ENCODE measurements around the gene RLN3. TPM values are rescaled to one million over a fixed set of nuclear protein-coding genes. Genes with fewer than 3 reads are reported as not detected.

RLN3 gene
- total and polyA plus RNA-seq, 2 donors (not counting 1 experiment from before 2014, with no cell fraction given): not detected

DNA sequence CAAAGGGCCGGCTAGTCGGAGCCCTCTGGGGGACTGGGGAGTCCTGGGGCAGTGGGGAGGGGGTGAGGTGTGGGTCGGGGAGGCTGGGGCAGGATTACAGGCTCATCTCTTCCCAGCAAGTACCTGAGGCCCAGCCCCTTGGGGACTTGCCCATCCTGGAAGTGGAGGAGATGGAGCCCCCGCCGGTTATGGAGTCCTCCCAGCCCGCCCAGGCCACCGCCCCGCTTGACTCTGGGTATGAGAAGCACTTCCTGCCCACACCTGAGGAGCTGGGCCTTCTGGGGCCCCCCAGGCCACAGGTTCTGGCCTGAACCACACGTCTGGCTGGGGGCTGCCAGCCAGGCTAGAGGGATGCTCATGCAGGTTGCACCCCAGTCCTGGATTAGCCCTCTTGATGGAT, 24.0 kb downstream of the RLN3 start:
- Histone ChIP-seq H3K4me2 (ENCODE audit: extremely low read depth, insufficient read depth, low read length) (no peak overlapping the region), H2AFZ (ENCODE audit: low read length) (no peak overlapping the region), H3K9me3 (ENCODE audit: control insufficient read depth, insufficient read depth, low read depth, low read length) (no peaks in the 10 kb centered on the region), H3K79me2 (ENCODE audit: control insufficient read depth, insufficient read depth, low read length) (no peaks in the 10 kb centered on the region), H3K4me1 (ENCODE audit: control insufficient read depth, extremely low read depth, insufficient read depth, low read length) (no peaks in the 10 kb centered on the region), H3K27ac (ENCODE audit: insufficient read depth, low read length) (no peak overlapping the region), H3K4me3 (replicated peaks in 1 of 4; ENCODE audit: control extremely low read depth in 1 of 4, insufficient read depth in 1 of 4, low read depth in 3 of 4, low read length in 4 of 4) (no peak overlapping the region), H4K20me1 (ENCODE audit: control insufficient read depth, extremely low read depth, insufficient read depth, low read length) (no peaks in the 10 kb centered on the region), H3K27me3 (ENCODE audit: control insufficient read depth, insufficient read depth, low read length) (no peaks in the 10 kb centered on the region), H3K9ac (ENCODE audit: insufficient read depth, low read length) (no peak overlapping the region), H3K36me3 (ENCODE audit: control insufficient read depth, insufficient read depth, low read length) (no peaks in the 10 kb centered on the region)
- no peak for DNase-seq (ENCODE audit: low read depth in 2 of 2)
- TF ChIP-seq, protein P1, sequence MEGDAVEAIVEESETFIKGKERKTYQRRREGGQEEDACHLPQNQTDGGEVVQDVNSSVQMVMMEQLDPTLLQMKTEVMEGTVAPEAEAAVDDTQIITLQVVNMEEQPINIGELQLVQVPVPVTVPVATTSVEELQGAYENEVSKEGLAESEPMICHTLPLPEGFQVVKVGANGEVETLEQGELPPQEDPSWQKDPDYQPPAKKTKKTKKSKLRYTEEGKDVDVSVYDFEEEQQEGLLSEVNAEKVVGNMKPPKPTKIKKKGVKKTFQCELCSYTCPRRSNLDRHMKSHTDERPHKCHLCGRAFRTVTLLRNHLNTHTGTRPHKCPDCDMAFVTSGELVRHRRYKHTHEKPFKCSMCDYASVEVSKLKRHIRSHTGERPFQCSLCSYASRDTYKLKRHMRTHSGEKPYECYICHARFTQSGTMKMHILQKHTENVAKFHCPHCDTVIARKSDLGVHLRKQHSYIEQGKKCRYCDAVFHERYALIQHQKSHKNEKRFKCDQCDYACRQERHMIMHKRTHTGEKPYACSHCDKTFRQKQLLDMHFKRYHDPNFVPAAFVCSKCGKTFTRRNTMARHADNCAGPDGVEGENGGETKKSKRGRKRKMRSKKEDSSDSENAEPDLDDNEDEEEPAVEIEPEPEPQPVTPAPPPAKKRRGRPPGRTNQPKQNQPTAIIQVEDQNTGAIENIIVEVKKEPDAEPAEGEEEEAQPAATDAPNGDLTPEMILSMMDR (conservative IDR thresholded peaks at IDR 0.05 in 1 of 2, IDR thresholded peaks at IDR 0.05 in 1 of 2; ENCODE audit: low read depth in 1 of 2, low read length in 2 of 2): no peak
- TF ChIP-seq EZH2 (IDR thresholded peaks at IDR 0.05; ENCODE audit: low read length, missing control alignments): no peak

DNA sequence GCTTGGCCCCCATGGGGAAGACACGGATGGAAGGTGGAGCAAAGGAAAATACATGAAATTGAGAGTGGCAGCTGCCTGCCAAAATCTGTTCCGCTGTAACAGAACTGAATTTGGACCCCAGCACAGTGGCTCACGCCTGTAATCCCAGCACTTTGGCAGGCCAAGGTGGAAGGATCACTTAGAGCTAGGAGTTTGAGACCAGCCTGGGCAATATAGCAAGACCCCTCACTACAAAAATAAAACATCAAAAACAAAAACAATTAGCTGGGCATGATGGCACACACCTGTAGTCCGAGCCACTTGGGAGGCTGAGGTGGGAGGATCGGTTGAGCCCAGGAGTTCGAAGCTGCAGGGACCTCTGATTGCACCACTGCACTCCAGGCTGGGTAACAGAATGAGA, 24.5 kb downstream of the RLN3 start:
- no peak overlapping the region for H3K27ac ChIP-seq (ENCODE audit: insufficient read depth, low read length)
- H3K9ac ChIP-seq (ENCODE audit: insufficient read depth, low read length): no peak overlapping the region
- H3K4me3 ChIP-seq (replicated peaks in 1 of 4; ENCODE audit: control extremely low read depth in 1 of 4, insufficient read depth in 1 of 4, low read depth in 3 of 4, low read length in 4 of 4): no peak overlapping the region
- DNase-seq (ENCODE audit: low read depth in 2 of 2): no peak
- H3K79me2 ChIP-seq (ENCODE audit: control insufficient read depth, insufficient read depth, low read length): no peaks in the 10 kb centered on the region
- H3K4me2 ChIP-seq (ENCODE audit: extremely low read depth, insufficient read depth, low read length): no peak overlapping the region
- no peaks in the 10 kb centered on the region for H3K36me3 ChIP-seq (ENCODE audit: control insufficient read depth, insufficient read depth, low read length)
- no peaks in the 10 kb centered on the region for H3K9me3 ChIP-seq (ENCODE audit: control insufficient read depth, insufficient read depth, low read depth, low read length)
- TF ChIP-seq EZH2 (IDR thresholded peaks at IDR 0.05; ENCODE audit: low read length, missing control alignments): no peak
- H3K4me1 ChIP-seq (ENCODE audit: control insufficient read depth, extremely low read depth, insufficient read depth, low read length): no peaks in the 10 kb centered on the region
- H4K20me1 ChIP-seq (ENCODE audit: control insufficient read depth, extremely low read depth, insufficient read depth, low read length): no peaks in the 10 kb centered on the region
- H3K27me3 ChIP-seq (ENCODE audit: control insufficient read depth, insufficient read depth, low read length): no peaks in the 10 kb centered on the region
- H2AFZ ChIP-seq (ENCODE audit: low read length): no peak overlapping the region

DNA sequence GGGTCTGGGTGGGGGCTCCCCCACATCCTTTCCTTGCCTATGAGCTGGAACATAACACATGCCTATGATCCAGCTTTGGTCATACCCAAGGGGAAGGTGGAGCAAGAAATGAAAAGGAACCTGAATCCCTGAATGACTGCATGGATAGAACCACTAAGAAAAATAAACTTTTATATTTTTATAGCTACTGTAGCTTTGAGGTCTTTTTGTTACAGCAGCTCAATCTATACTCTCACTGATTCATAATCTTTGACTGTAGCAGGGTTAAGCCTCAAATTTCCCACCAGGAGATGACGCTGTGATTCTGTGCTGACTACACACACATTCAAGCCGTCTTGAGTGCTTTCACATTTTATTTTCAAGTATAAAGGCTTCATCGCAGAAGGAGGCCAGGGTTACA, 25.1 kb downstream of the RLN3 start:
- no peak for DNase-seq (ENCODE audit: low read depth in 2 of 2)

More for the DNA sequence above, 25.1 kb downstream of the RLN3 start:
- no peaks in the 10 kb centered on the region for H3K27me3 ChIP-seq (ENCODE audit: control insufficient read depth, insufficient read depth, low read length)
- no peaks in the 10 kb centered on the region for H3K4me1 ChIP-seq (ENCODE audit: control insufficient read depth, extremely low read depth, insufficient read depth, low read length)
- H3K9me3 ChIP-seq (ENCODE audit: control insufficient read depth, insufficient read depth, low read depth, low read length): no peaks in the 10 kb centered on the region
- no peaks in the 10 kb centered on the region for H3K36me3 ChIP-seq (ENCODE audit: control insufficient read depth, insufficient read depth, low read length)
- H4K20me1 ChIP-seq (ENCODE audit: control insufficient read depth, extremely low read depth, insufficient read depth, low read length): no peaks in the 10 kb centered on the region
- no peak overlapping the region for H2AFZ ChIP-seq (ENCODE audit: low read length)
- no peak overlapping the region for H3K4me3 ChIP-seq (replicated peaks in 1 of 4; ENCODE audit: control extremely low read depth in 1 of 4, insufficient read depth in 1 of 4, low read depth in 3 of 4, low read length in 4 of 4)
- H3K4me2 ChIP-seq (ENCODE audit: extremely low read depth, insufficient read depth, low read length): no peak overlapping the region
- no peaks in the 10 kb centered on the region for H3K79me2 ChIP-seq (ENCODE audit: control insufficient read depth, insufficient read depth, low read length)
- no peak overlapping the region for H3K9ac ChIP-seq (ENCODE audit: insufficient read depth, low read length)
- H3K27ac ChIP-seq (ENCODE audit: insufficient read depth, low read length): no peak overlapping the region
- TF ChIP-seq EZH2 (IDR thresholded peaks at IDR 0.05; ENCODE audit: low read length, missing control alignments): no peak
- TF ChIP-seq, protein P1 (conservative IDR thresholded peaks at IDR 0.05 in 1 of 2, IDR thresholded peaks at IDR 0.05 in 1 of 2; ENCODE audit: low read depth in 1 of 2, low read length in 2 of 2): no peak
